HTR-8/SVneo (cell line): ENCODE results near the gene METTL21C.

Experiments used
- DNase-seq: peaks from one replicate; pipeline ENCODE4 v3.0.0; 2011; ENCODE audit warnings: low spot score, mixed read lengths; ENCODE audit not compliant: insufficient read length
- FAIRE-seq: peaks from 2 replicates; lab custom pipeline; 2011; peaks lifted over from hg19 to GRCh38; lab: Jason Lieb, UNC

Gene METTL21C

GRCh38 chr13:102694937-102695336 lies at the start of gene METTL21C:
Gene METTL21C (minus strand): TSS chr13:102695044. CDS start chr13:102694498, 546 bp downstream.
- no peak for FAIRE-seq

GRCh38 chr13:102742506-102742905 lies 47.7 kb upstream of the METTL21C start:
- DNase-seq (no peak), FAIRE-seq (no peak)

More at GRCh38 chr13:102694937-102695336, at the start of gene METTL21C:
- no peak for DNase-seq

- FAIRE-seq = no peak
- DNase-seq = no peak
These were observed 47.3 kb upstream of the METTL21C start for GRCh38 chr13:102742101-102742500.

- no peak for DNase-seq
- no peak for FAIRE-seq
These were observed 34.9 kb upstream of the METTL21C start for GRCh38 chr13:102729560-102730270.

- FAIRE-seq = no peak
- DNase-seq = no peak
These were observed 31.6 kb upstream of the METTL21C start for GRCh38 chr13:102726430-102726829.

GRCh38 chr13:102724923-102725322 lies 30.1 kb upstream of the METTL21C start:
- peak; percentile 22 for DNase-seq
- FAIRE-seq = no peak

- no peak for FAIRE-seq
These were observed 27.0 kb upstream of the METTL21C start for GRCh38 chr13:102721800-102722231.

GRCh38 chr13:102718746-102719145 lies 23.9 kb upstream of the METTL21C start:
- no peak for FAIRE-seq

More at GRCh38 chr13:102721800-102722231, 27.0 kb upstream of the METTL21C start:
- DNase-seq = no peak

GRCh38 chr13:102715447-102715846 lies 20.6 kb upstream of the METTL21C start:
- FAIRE-seq = no peak
- no peak for DNase-seq

More at GRCh38 chr13:102718746-102719145, 23.9 kb upstream of the METTL21C start:
- no peak for DNase-seq

GRCh38 chr13:102710261-102710679 lies 15.4 kb upstream of the METTL21C start:
- DNase-seq (no peak), FAIRE-seq (no peak)

- FAIRE-seq = no peak
- no peak for DNase-seq
These were observed 14.7 kb upstream of the METTL21C start for GRCh38 chr13:102709536-102709935.

GRCh38 chr13:102708991-102709390 lies 14.1 kb upstream of the METTL21C start:
- DNase-seq (no peak), FAIRE-seq (no peak)

GRCh38 chr13:102708211-102708610 lies 13.4 kb upstream of the METTL21C start:
- DNase-seq (no peak), FAIRE-seq (no peak)

- FAIRE-seq (no peak), DNase-seq (peak; percentile 63)
These were observed 12.6 kb upstream of the METTL21C start for GRCh38 chr13:102707467-102707866.

- DNase-seq = no peak
- no peak for FAIRE-seq
These were observed 9.6 kb upstream of the METTL21C start for GRCh38 chr13:102704238-102705058.

- FAIRE-seq = no peak
- no peak for DNase-seq
These were observed 8.8 kb upstream of the METTL21C start for GRCh38 chr13:102703726-102704035.

- FAIRE-seq = no peak
- DNase-seq = no peak
These were observed 8.3 kb upstream of the METTL21C start for GRCh38 chr13:102702965-102703725.

- no peak for DNase-seq
- no peak for FAIRE-seq
These were observed 6.5 kb upstream of the METTL21C start for GRCh38 chr13:102701331-102701730.

- DNase-seq = no peak
- FAIRE-seq = no peak
These were observed 5.5 kb upstream of the METTL21C start for GRCh38 chr13:102700088-102701031.
